ENCODE measurements around the gene KIRREL2. TPM values are rescaled to one million over a fixed set of nuclear protein-coding genes. Genes with fewer than 3 reads are reported as not detected.

KIRREL2 gene
- total and polyA plus RNA-seq, 9 of the 15 experiments (the other 6 are each of a cell fraction or from before 2014, with no cell fraction given), result 0.01 to 0.12 (median 0.09) TPM; not detected in 4

DNA sequence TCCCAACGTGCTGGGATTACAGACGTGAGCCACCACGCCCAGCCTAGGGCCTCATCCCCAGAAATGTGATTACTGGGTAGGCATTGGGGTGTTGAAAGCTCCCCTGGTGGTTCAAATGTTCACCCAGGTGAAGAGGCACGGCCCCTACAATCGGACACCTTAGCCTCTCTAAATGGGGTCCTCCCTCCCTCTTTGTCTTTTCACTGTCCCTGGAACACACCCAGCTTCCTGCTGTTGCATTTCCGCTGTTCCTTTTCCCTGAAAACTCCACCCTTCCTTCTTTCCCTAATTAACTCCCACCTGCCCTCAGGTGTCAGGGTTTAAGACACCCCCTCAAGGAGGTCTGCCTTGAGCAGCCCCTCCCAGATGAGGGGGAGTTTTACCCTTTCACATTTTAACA, 40.4 kb upstream of the KIRREL2 start (continued):
- TF ChIP-seq, protein P1, sequence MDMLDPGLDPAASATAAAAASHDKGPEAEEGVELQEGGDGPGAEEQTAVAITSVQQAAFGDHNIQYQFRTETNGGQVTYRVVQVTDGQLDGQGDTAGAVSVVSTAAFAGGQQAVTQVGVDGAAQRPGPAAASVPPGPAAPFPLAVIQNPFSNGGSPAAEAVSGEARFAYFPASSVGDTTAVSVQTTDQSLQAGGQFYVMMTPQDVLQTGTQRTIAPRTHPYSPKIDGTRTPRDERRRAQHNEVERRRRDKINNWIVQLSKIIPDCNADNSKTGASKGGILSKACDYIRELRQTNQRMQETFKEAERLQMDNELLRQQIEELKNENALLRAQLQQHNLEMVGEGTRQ (CRISPR knock-in tag; IDR thresholded peaks at IDR 0.05), result no peak
- TF ChIP-seq TSC22D4 (tag; IDR thresholded peaks at IDR 0.05) (no peak), SP1 (CRISPR knock-in tag; IDR thresholded peaks at IDR 0.05) (no peak), GTF2E2 (tag; IDR thresholded peaks at IDR 0.05) (no peak), POLR2H (tag; IDR thresholded peaks at IDR 0.05; ENCODE audit: low read depth) (no peak), CBX1 (IDR thresholded peaks at IDR 0.05; ENCODE audit: low read depth) (no peak)

DNA sequence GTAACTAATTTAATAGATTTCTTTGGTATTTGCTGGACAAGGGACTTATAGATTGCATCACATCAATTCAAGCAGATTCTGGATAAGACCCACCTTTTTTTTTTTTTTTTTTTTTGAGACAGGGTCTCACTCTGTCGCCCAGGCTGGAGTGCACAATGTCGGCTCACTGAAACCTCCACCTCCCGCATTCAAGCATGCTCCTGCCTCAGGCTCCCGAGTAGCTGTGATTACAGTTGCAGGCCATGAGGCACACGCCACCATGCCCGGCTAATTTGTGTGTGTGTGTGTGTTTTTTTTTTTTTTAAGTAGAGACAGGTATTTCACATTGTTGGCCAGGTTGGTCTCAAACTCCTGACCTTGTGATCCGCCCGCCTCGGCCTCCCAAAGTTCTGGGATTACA, 39.9 kb upstream of the KIRREL2 start:
- intact Hi-C loops (cut with micrococcal nuclease), result no loop called here
- no peak overlapping the region for H3K4me2 ChIP-seq (ENCODE audit: insufficient read depth, low read length)
- BruUV-seq (replicated peaks), result no TSS peak
- TF ChIP-seq STAT5A (IDR thresholded peaks at IDR 0.05; ENCODE audit: borderline replicate concordance, low read length), result no peak
- no peak for TF ChIP-seq ZBED1 (IDR thresholded peaks at IDR 0.05)
- TF ChIP-seq, protein P2, sequence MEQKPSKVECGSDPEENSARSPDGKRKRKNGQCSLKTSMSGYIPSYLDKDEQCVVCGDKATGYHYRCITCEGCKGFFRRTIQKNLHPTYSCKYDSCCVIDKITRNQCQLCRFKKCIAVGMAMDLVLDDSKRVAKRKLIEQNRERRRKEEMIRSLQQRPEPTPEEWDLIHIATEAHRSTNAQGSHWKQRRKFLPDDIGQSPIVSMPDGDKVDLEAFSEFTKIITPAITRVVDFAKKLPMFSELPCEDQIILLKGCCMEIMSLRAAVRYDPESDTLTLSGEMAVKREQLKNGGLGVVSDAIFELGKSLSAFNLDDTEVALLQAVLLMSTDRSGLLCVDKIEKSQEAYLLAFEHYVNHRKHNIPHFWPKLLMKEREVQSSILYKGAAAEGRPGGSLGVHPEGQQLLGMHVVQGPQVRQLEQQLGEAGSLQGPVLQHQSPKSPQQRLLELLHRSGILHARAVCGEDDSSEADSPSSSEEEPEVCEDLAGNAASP (IDR thresholded peaks at IDR 0.05), result no peak
- TF ChIP-seq CEBPB (tag; IDR thresholded peaks at IDR 0.05), result peak; percentile 45
- TF ChIP-seq SMARCB1 (IDR thresholded peaks at IDR 0.05; ENCODE audit: insufficient read length, low read depth), result no peak
- no peaks in the 10 kb centered on the region for H3K9me1 ChIP-seq (ENCODE audit: control insufficient read depth, insufficient read depth, low read length)
- peaks cover 5 to 8% of the 10 kb centered on the region in 2 experiments; a peak in 3 of 5 replicates for H3K4me1 ChIP-seq (replicated peaks in 1 of 2; ENCODE audit: control insufficient read depth in 2 of 2, insufficient read depth in 2 of 2, low read length in 2 of 2)
- H3K4me3 ChIP-seq, result no peak overlapping the region
- H2AFZ ChIP-seq (ENCODE audit: low read depth, low read length), result no peak overlapping the region
- CTCF ChIA-PET (ENCODE audit: low intra/inter-chr PET ratio), result no interaction called here
- DNase-seq (ENCODE audit: extremely low read depth in 1 of 4, low spot score in 3 of 4) (no peak), ATAC-seq (no peak), FAIRE-seq (no peak)
- no peaks in the 10 kb centered on the region for H3K79me2 ChIP-seq (ENCODE audit: control insufficient read depth, insufficient read depth, low read length)
- no peak overlapping the region for H3K9ac ChIP-seq (ENCODE audit: insufficient read depth in 1 of 2, low read depth in 2 of 2, low read length in 2 of 2)
- no peaks in the 10 kb centered on the region for H4K20me1 ChIP-seq (replicated peaks; ENCODE audit: control insufficient read depth, insufficient read depth, low read length)
- H3K27ac ChIP-seq (ENCODE audit: extremely low read depth, low read depth, low read length), result no peak overlapping the region
- peaks cover 5 to 11% of the 10 kb centered on the region in 2 experiments; a peak in 3 of 5 replicates for H3K27me3 ChIP-seq (ENCODE audit: control insufficient read depth in 2 of 2, insufficient read depth in 2 of 2, low read length in 2 of 2)
- H3K9me3 ChIP-seq (replicated peaks; ENCODE audit: control insufficient read depth, insufficient read depth, low read depth, low read length), result no peaks in the 10 kb centered on the region
- in situ Hi-C loops (cut with MboI), result no loop called here
- 51% methylated on average over 6 of the region's 9 CpGs for WGBS (ENCODE audit: insufficient coverage, low coverage, missing lambda C conversion rate)
- no peaks in the 10 kb centered on the region for H3K36me3 ChIP-seq (ENCODE audit: control insufficient read depth, insufficient read depth, low read length)
- POLR2A ChIA-PET, result interaction anchor here (1.1 kb wide), 1 partner anchor 96 kb away, joined by 3 read pairs; no protein-coding TSS in a partner anchor
